Glutamatergic neuron (in vitro differentiated cells): Measurements from ENCODE around the gene BRD2. TPM values are rescaled to one million over a fixed set of nuclear protein-coding genes. Genes with fewer than 3 reads are reported as not detected.

Experiments used
- DNase-seq: peaks from one replicate; pipeline ENCODE4 v3.0.0; 2022
- H3K27ac Mint-ChIP-seq: one replicate; pipeline ENCODE4 v1.8.0; 2020; ENCODE audit warnings: mild to moderate bottlenecking, mixed read lengths, inconsistent platforms; ENCODE audit not compliant: unreplicated experiment
- H3K27me3 Mint-ChIP-seq: one replicate; pipeline ENCODE4 v1.8.0; 2020; ENCODE audit warnings: mild to moderate bottlenecking, moderate library complexity, mixed read lengths, inconsistent platforms; ENCODE audit not compliant: unreplicated experiment
- H3K36me3 Mint-ChIP-seq: one replicate; pipeline ENCODE4 v1.8.0; 2020; ENCODE audit warnings: mild to moderate bottlenecking, mixed read lengths, inconsistent platforms; ENCODE audit not compliant: unreplicated experiment
- H3K4me1 Mint-ChIP-seq: one replicate; pipeline ENCODE4 v1.8.0; 2020; ENCODE audit warnings: mild to moderate bottlenecking, low read depth, mixed read lengths, inconsistent platforms; ENCODE audit not compliant: unreplicated experiment
- H3K4me3 Mint-ChIP-seq: one replicate; pipeline ENCODE4 v1.8.0; 2020; ENCODE audit warnings: mild to moderate bottlenecking, mixed read lengths, inconsistent platforms; ENCODE audit not compliant: unreplicated experiment
- H3K9me3 Mint-ChIP-seq: one replicate; pipeline ENCODE4 v1.8.0; 2020; ENCODE audit warnings: mild to moderate bottlenecking, moderate library complexity, mixed read lengths, inconsistent platforms; ENCODE audit not compliant: unreplicated experiment
- CTCF ChIP-seq: fragments of 200-600 bp; sonication (generic); IDR thresholded peaks from one replicate; pipeline ENCODE4 v1.5.0; 2021; ENCODE audit not compliant: partially characterized antibody, unreplicated experiment
- total RNA-seq: library from RNA; stranded (reverse); fragmentation: NEBNext Ultra II Directional; extraction: Animal tissue kit (Norgen Biotek cat#: 25700); gene quantifications from one replicate; pipeline ENCODE4 v1.2.1, GENCODE V29; 2021; ENCODE audit not compliant: unreplicated experiment

BRD2 gene
- total RNA-seq, 1 donor from 2014 or later, result 213 TPM

GRCh38 chr6:32967151-32968091 is 973 bp upstream of the BRD2 start:
- Mint-ChIP-seq H3K4me1 (peaks cover 15% of the 10 kb centered on the region), H3K36me3 (no peaks in the 10 kb centered on the region), H3K27ac (peak overlapping the region; percentile 95), H3K4me3 (peak overlapping the region; percentile 97), H3K9me3 (peaks cover 25% of the 10 kb centered on the region), H3K27me3 (peaks cover 26% of the 10 kb centered on the region)
- no peak for TF ChIP-seq CTCF
- DNase-seq, result no peak

- TF ChIP-seq CTCF, result no peak
- DNase-seq, result peak; percentile 69
- peaks cover 36% of the 10 kb centered on the region for H3K9me3 Mint-ChIP-seq
- H3K27me3 Mint-ChIP-seq, result peaks cover 34% of the 10 kb centered on the region
- H3K4me3 Mint-ChIP-seq, result peak overlapping the region; percentile 97
- peaks cover 15% of the 10 kb centered on the region for H3K4me1 Mint-ChIP-seq
- peak overlapping the region; percentile 100 for H3K27ac Mint-ChIP-seq
- peaks cover 5% of the 10 kb centered on the region for H3K36me3 Mint-ChIP-seq
Observed at GRCh38 chr6:32968867-32969684, 682 bp downstream of the BRD2 start.

GRCh38 chr6:32969685-32970412 is 1.5 kb downstream of the BRD2 start:
- Mint-ChIP-seq H3K36me3 (peaks cover 5% of the 10 kb centered on the region), H3K27me3 (peaks cover 34% of the 10 kb centered on the region), H3K4me1 (peaks cover 16% of the 10 kb centered on the region)

More at GRCh38 chr6:32969685-32970412, 1.5 kb downstream of the BRD2 start:
- H3K9me3 Mint-ChIP-seq, result peaks cover 36% of the 10 kb centered on the region
- H3K27ac Mint-ChIP-seq, result peak overlapping the region; percentile 100
- peak; percentile 63 for TF ChIP-seq CTCF
- peak overlapping the region; percentile 97 for H3K4me3 Mint-ChIP-seq
- peak; percentile 74 for DNase-seq
